Epithelial cell of prostate (primary cell): ENCODE data around the gene VEGFD.

Experiments
- DNase-seq: peaks from one replicate; pipeline ENCODE4 v3.0.0-alpha.2; 2011; ENCODE audit warnings: low read depth, low spot score
- H3K27ac ChIP-seq: fragments of 450-650 bp; 2 replicates; pipeline ENCODE4 v1.5.1; 2017; ENCODE audit warnings: mild to moderate bottlenecking

VEGFD gene

DNA sequence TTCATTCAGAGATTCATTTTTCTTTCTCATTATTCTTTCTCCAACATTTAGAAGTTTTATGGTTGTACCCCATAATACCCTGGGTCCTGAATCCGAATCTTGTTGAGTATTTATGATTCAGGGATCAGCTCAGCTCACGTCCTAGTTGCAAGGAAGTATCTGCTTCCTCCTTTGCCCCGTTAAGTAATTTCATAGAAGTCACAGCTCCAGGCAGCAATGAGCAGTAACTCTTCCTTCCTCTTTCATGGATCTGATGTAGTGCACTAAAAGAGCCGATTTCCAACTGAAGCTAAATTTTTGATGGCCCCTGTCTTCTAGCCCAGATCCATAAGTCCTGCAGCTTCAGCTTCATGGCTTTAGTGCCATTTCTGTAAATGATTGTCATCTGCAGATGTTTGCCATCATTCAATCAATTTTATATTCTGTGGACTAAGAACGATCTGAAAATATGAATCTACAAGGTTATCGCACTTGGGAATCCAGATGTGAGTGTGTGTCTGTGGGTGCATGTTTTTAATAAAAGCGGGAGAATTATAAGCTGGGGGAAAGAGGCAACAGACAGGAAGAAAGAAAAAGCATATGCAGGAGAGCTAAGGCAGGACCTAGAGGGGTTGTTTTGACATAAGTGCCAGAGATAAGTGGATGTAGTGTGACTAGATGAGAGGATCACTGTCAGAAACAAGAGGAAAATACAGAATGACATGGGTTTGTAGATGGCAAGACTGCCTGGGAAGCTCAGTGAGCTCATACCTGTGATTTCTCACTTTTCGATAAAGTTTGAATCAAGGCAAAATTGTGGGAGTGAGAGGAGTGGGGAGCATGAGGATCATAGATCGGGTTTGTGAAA is 17.5 kb downstream of the VEGFD start:
- no peak overlapping the region for H3K27ac ChIP-seq
- DNase-seq = no peak

DNA sequence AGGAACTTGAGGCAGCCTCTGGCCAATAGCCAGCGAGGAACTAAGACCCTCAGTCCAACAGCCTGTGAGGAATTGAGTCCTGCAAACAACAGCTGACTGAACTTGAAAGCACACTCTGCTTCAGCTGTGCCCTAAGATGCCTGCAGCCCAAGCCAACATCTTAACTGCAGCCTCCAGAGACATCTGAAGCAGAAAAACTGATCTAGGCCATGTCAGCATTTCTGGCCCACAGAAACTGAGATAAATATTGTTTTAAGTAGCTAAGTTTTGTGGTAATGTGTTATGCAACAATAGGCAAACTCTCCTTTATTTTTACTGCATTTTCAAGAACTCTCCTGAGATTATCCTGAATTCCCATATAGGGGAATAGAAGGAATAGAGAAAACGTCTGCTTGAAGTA is 24.5 kb downstream of the VEGFD start:
- no peak for DNase-seq
- H3K27ac ChIP-seq = no peak overlapping the region

DNA sequence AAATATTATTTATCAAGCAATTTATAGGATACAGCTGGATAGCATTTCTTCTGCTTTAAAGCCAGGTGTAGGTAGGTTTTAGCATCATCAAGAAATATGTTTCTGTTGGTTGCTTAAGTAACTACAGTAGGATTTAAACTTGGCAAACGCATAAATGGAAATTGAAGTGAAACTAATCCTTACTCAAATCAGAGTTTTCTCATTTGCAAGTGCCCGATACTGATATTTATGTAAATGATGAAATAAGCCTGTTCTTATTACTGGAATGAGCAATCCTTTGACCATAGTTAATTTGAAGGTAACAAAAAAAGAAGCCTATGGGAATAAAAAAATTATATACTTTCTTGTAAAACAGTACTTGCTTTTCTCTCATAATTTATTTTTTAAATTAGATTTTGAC is 25.7 kb downstream of the VEGFD start:
- no peak for DNase-seq
- H3K27ac ChIP-seq = no peak overlapping the region

DNA sequence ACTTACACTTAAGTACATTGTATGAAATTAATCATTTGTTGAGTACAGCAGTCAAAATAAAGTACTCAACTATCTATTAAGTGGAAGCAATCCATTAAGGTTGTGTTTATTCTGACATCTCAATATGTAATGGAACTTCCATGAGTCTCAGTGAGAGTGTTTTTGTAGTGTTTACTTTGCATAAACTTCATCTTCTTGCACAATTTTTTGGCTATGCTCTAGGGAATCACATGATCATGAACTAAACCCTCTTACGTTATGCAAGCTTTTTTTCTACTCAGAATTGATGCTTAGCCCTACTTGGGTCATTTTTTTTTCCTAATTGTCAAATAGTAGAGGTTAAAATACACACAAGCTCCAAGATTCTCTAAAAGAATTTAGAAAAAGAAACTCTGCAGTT is 27.8 kb downstream of the VEGFD start:
- no peak for DNase-seq
- H3K27ac ChIP-seq = no peak overlapping the region

DNA sequence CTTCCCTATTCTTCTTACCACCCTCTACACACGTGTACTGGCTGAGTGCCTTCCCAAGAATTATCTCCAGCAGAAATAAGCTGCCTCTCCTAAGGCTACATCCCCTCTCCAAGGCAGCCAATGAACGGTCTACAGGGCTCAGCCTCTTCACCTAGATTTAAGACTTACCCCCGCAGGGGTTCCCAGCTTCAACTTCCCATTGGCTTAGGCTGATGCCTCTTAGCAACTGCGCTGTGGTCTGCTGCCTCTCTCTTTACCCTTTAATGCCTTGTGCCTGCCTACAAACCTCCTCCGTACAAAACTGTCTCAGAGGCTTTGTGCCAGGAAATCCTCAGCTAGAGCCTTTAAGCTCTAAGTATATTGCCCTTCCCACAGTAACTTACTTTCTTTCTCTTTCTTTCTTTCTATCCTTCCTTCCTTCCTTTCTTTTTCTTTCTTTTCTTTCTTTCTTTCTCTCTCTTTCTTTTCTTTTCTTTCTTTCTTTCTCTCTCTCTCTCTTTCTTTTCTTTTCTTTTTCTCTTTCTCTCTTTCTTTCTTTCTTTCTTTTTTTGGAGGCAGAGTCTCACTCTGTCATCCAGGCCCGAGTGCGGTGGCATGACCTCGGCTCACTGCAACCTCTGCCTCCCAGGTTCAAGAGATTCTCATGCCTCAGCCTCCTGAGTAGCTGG is 33.8 kb downstream of the VEGFD start:
- no peak overlapping the region for H3K27ac ChIP-seq

DNA sequence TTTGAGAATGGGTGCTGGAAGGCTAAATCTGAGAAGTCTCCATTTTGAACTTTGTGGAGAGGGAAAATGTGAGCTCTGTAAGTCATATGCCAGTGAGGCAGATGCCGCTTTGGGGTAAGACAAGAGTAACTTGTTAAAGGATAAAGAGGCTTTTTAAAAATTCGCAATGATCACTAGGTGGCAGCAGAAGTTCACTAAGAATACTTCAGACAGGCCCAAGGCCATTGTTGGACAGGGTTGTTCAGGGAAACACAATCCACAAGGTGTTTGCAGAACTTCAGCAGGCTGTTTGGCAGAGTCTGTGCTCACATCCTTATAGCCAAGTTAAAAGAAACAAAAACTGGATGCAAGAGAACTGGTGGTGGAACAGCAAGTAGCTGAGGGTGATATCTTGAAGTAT is 35.2 kb downstream of the VEGFD start:
- no peak for DNase-seq
- H3K27ac ChIP-seq = no peak overlapping the region

More for the DNA sequence above, 33.8 kb downstream of the VEGFD start:
- no peak for DNase-seq

DNA sequence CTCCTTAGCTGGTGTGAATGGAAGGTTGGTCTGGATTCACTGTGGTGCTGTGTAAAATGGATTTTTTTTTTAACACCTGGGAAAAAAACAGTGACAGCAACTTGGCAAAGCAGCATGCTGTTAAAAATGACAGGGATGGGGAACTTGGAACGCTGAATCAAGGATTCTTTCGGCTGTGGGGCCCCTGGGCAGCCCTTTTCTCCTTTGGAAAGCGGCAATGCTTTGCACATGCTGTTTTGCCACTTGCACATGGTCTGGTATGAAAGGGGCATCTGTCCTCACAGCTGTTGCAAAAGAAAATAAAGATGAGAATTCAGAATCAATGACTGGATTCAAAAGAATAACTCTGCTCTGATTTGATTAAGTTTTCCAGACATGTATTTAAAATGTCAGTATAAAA is 38.2 kb downstream of the VEGFD start:
- DNase-seq = no peak
- H3K27ac ChIP-seq = no peak overlapping the region

DNA sequence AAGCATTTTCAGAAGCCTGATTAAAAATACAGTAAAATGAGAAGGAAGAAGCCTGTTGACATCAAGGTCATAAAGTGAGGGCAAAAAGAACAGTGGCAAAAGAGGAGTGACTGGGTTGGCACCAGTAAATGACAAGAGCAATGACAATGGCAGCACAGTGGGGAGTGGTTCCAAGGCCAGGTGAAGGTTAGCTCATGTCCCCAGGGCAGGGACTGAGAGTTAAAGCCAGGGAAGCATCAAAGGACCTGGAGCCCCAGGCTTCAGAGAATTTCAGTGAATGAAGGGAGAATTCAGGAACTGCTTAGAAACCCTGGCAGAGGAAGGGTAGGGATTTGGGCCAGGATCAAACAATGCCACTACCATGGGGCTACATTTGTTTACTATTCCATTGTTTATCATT is 40.1 kb downstream of the VEGFD start:
- no peak for DNase-seq
- no peak overlapping the region for H3K27ac ChIP-seq

DNA sequence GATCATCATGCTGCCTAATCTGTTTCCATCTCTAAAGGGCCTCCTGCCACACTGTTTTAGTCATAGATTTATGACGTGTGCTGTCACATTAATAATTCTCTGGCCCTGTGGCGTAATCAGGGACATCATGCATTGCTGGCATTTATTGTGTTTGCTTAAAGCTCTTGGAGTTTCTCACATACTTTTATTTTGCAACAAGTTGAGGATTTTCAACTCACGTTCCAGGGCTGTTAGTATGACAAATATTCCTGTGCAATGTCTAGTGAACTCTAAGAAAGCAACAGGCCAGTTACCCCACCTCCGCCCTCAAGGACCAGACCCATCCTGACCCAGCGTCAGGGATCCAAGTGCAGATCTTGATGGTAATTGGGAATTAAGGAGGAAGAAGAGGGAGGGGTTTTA is 41.1 kb downstream of the VEGFD start:
- no peak for DNase-seq

DNA sequence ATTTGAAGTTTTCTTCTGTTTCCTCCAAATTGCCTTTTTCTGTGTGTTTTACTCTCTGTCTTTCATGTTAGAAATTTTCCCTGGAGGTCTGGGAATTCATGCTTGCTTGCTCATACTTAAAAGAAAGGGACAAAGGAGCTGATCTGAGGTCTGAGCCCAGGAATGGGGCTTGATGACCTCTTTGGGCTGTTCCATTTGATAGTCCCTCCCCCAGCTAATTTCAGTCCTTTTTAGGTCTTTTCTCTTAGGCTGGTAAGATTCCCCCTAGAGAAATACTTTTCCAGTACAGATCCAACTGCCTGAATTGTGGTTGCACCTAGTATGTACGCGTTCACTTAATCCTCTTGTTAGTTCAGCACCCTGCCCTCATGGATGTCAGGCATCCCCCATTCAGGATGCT is 43.3 kb downstream of the VEGFD start:
- DNase-seq = no peak
- H3K27ac ChIP-seq = no peak overlapping the region

More for the DNA sequence above, 41.1 kb downstream of the VEGFD start:
- no peak overlapping the region for H3K27ac ChIP-seq

DNA sequence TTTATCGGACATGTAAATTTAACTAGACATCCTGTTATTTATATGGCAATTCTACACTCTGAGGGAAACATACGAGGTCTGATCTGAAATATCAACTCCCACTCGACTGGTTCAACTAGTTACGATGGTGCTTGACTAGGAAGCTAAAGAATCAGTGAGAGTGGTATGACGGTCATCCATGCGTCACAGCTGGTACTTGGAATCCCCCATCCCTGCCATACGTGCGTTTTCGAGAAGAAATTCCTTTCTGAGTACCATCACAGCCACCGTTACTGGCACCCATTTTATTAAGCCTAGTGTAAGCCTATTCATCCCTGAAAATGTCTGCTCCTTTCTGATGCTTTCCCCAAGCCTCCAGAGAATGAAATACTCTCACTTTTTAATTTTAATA is 48.2 kb downstream of the VEGFD start:
- DNase-seq = peak; percentile 67
- peak overlapping the region; percentile 88 for H3K27ac ChIP-seq

DNA sequence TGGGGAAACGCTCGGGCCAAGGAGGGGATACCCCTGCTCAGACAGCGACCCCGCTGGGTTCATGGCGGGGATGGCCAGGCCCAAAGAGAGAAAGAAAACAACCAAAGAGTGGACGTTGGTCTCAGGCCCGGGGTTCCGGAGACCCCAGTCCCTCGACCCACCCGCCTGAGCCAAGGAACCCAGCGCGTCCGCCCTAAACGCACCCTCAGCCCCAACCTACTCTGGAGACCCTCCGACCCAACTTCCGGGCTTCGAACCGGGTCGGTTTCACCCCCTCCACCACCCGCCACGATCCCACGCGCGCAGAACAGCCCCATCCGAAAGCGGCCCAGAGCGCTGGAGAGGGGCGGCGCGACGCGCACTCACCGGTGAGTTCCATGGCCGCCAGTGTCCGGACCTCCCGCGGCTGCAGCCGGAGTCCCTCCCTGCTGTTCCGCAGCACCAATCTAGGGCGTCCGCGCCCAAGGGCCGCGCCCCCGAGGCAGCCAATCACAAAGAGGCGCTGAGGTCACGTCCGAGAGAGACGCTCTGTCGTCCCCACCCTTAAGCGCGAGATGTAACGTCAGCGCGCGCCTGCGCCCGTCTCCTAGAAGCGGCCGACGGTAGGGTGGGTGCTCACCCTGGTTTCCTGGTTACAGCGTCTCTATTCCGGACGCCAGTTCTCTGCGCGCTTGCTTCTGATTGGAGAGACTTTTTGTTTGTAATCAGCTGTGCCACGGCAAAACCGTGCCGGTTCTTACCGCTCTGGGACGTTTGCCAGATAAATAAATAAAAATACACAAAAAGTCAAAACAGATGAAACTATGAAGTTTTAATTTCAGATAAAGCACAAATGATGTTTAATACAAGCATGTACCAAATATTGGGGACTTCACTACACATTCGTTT is 48.8 kb downstream of the VEGFD start, which contains the start of gene PIGA:
Gene PIGA (minus strand): TSS at position 389 of the 888 bp plus-strand sequence. CDS start 3,593 bp downstream, outside the sequence.
- peak; percentile 91 for DNase-seq
- peak within 1 kb of the TSS; percentile 88 for H3K27ac ChIP-seq

DNA sequence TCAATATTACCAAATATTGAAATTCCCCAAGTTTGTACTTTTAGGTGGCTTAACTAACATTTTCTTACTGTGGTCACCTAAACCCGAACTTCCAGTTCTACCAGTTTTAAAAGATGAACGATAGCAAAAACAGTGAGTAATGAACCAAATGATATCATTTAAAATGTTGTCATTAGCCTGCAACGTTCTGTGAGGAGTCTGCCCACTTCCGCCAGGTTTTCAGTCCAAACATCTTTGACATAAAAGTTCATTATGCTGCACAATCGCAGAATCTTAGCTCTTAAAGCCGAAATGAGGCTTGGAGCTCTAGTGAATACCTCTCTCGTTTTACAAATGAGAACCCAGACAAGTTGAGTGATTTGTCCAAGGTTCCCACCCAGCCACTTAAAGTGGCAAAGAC is 49.7 kb downstream of the VEGFD start:
- peak overlapping the region; percentile 88 for H3K27ac ChIP-seq
- no peak for DNase-seq

DNA sequence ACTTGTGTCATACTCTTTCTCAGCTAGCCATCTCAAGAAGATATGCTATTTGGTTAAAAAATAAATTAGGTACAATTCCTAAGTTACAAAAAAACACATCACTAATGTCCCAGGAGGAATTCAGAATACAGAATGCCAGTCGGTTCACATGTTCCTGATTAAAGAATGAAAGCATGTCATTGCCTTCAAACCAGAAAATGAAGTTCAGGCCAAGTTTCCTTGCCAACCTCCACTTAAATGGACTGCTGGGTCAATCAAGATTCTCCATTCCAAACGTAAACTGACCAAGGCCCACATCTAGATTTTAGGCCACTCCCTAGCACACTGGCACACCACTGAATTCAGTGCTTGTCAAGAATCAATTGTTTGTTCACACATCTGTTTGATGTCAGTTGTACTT is 55.4 kb downstream of the VEGFD start:
- H3K27ac ChIP-seq = no peak overlapping the region
- no peak for DNase-seq

DNA sequence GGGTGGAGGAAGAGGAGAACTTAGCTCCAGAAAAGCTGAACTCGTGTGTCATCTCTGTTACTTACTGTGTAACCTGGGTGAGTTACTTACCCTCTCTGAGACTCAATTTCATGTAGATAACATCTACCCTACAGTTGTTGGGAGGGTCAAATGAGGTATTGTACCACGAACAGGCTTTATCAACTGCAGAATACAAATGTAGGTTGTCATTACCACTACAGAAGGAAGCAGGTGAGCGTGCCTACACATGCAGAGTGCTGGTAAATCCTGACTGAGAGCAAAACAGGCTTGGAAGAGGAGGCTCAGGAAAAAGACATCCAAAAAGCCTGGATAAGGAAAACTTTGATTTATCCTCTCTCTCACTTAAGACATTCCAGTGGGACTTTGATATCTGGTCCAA is 56.1 kb downstream of the VEGFD start:
- DNase-seq = no peak
- no peak overlapping the region for H3K27ac ChIP-seq

DNA sequence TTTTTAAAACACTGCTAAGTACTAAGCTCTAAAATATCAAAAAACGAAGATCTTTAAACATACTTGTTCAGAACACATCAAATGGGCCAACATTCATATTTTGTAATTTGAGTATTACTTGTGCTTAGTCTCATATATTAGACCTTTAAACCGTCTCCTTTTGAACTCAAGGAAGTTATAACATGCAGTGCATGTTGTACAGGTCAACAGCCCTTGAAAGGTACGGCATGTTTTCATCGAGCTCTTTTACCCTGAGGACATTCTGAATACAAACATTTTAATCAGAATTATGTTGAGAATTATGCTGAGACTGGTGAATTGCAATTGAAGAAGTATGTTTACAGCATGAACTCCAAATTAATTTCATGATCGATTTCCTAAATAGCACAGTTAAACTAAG is 61.7 kb downstream of the VEGFD start:
- H3K27ac ChIP-seq = no peak overlapping the region
- DNase-seq = no peak

DNA sequence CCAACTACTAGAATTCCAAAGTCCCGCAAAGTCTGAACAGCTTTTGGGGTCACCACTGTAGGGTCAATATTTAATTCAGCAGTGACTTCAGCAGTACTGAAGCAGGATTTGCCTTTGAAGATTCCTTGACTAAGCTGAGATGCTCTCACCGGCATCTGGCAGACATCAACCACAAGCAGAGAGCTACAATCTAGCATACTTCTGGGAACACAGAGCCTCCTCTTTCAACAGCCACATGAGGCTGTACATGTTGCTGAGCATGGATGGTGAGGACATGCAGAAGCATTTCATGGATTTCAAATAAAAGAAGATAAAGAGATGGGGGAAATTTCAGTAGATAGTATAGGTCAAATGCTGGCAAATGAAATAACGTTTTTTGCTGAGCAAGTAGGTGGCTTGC is 62.1 kb downstream of the VEGFD start:
- DNase-seq = no peak
- no peak overlapping the region for H3K27ac ChIP-seq

DNA sequence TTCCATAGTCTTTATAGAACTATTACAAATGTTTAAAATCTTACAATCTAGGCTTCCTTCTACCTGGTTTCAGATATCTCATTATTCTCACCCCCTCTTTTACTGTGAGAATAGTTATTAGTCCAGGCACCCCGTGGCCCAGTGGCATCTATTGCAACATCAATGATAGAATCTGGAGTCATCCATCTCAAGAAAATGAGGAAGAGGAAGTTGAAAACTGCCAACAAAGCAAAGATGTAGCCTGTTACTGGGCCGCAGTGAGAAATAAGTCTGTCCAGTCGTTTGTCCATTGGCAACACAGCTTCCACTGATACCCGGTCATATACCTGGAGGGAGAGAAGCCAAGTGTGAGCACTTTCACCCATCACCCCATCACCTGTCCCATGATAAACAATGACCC is 62.8 kb downstream of the VEGFD start:
- H3K27ac ChIP-seq = no peak overlapping the region
- DNase-seq = no peak

DNA sequence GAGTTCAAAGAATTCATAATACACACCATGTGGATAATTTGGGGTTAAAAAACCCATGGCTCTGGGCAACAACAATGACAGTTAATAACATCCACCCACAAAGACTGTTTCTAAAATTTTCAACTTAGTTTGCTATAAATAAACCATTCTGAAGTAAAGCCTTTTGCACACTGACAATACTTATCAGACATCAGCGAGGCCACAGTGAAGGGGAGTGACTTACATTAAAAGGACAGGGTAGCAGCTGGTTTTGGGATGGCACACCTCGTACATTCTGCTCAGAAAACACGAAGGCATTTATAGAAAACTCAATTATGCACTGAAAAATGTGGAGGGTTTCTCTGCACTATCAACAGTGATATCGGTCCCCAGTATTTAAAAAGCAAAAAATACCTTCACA is 63.9 kb downstream of the VEGFD start:
- no peak overlapping the region for H3K27ac ChIP-seq

DNA sequence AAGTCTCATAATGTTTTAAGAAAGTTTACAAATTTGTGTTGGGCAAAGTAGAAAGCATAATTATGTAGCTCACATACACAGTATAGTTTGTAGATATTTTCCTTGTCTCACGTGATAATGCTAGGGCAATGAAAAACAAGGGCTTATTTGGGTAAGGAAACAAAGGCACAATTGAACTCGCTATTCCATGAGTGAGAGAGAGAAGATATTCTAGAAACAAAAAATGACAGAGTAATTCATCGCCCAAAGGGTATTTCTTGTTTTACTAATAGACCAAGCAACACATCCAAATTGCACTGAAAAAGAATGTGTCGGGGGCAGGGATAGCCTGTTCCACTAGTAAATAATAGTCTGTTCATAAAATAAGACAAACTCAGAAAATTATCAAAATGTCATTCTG is 65.1 kb downstream of the VEGFD start:
- no peak overlapping the region for H3K27ac ChIP-seq
- no peak for DNase-seq

More for the DNA sequence above, 63.9 kb downstream of the VEGFD start:
- DNase-seq = no peak

DNA sequence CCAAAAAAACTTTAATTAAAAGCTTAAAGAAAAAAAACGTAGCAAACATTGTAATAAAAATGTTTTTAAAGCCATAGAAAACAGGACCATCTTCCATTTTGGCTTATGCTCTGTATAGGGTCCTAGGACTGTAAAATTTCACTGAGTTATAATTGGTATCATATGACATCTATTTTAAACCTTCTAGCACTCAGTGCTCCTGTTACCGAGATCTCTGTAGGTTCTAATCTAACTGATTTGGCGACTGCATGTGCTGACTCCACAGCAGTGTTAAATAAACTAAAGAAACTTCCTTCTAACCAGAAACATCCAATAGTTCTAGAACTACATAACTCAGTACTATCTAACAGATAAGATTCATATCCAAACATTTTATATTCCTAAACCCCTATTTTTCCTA is 68.7 kb downstream of the VEGFD start, which contains the start of gene ASB11:
Gene ASB11 (minus strand): TSS at position 132 of the 400 bp plus-strand sequence. CDS start 35 bp downstream, at position 97.
- no peak for DNase-seq
- no peak within 1 kb of the TSS for H3K27ac ChIP-seq
